H1 (cell line): Measurements from ENCODE around the gene EIF2B1. TPM values are rescaled to one million over a fixed set of nuclear protein-coding genes. Genes with fewer than 3 reads are reported as not detected.

ENCODE experiments used
- CTCF ChIA-PET: fragments of 300-600 bp; sonication (Branson Sonifier 250); formaldehyde crosslinking; loops from one replicate; lab custom pipeline; 2021; ENCODE audit not compliant: partially characterized antibody; lab: Charles Lee
- POLR2A ChIA-PET: fragments of 300-600 bp; sonication (Branson Sonifier 250); formaldehyde crosslinking; loops from one replicate; lab custom pipeline; 2021; ENCODE audit warnings: inconsistent platforms; ENCODE audit not compliant: partially characterized antibody; lab: Charles Lee
- DNase-seq, 2 experiments: peaks; one replicate each; pipeline versions ENCODE4 v3.0.0 to v3.0.0-alpha.2; 2010 to 2022; ENCODE audit warnings: low spot score in 2 of 2, low read depth in 1 of 2, mixed read lengths in 1 of 2
- FAIRE-seq: peaks from 2 replicates; lab custom pipeline; 2011; peaks lifted over from hg19 to GRCh38; lab: Jason Lieb, UNC
- H2AFZ ChIP-seq: 2 replicates; pipeline ENCODE4 v1.8.1; 2012; ENCODE audit warnings: low read length, inconsistent platforms
- H2AK5ac ChIP-seq: 2 replicates; pipeline ENCODE4 v1.6.1; 2013; ENCODE audit warnings: low read depth, low read length
- H2BK120ac ChIP-seq: replicated peaks from 2 replicates; pipeline ENCODE3; 2013; ENCODE audit warnings: low read depth, low read length, inconsistent platforms
- H2BK12ac ChIP-seq: 2 replicates; pipeline ENCODE4 v1.6.1; 2013; ENCODE audit warnings: low read depth, low read length
- H2BK15ac ChIP-seq: 2 replicates; pipeline ENCODE4 v1.6.1; 2013; ENCODE audit warnings: low read length
- H2BK20ac ChIP-seq: 2 replicates; pipeline ENCODE4 v1.6.1; 2013; ENCODE audit warnings: low read length
- H2BK5ac ChIP-seq: 2 replicates; pipeline ENCODE4 v1.6.1; 2013; ENCODE audit warnings: low read depth, low read length
- H3K14ac ChIP-seq: 2 replicates; pipeline ENCODE4 v1.6.1; 2013; ENCODE audit warnings: inconsistent platforms; ENCODE audit not compliant: insufficient read length
- H3K18ac ChIP-seq: 2 replicates; pipeline ENCODE4 v1.6.1; 2013; ENCODE audit warnings: low read length; ENCODE audit errors: extremely low read depth
- H3K23ac ChIP-seq: 2 replicates; pipeline ENCODE4 v1.6.1; 2013; ENCODE audit warnings: inconsistent platforms; ENCODE audit not compliant: insufficient read length
- H3K23me2 ChIP-seq: 2 replicates; pipeline ENCODE4 v1.6.1; 2013; ENCODE audit warnings: low read depth, low read length
- H3K27ac ChIP-seq: 2 replicates; pipeline ENCODE4 v1.6.1; 2011; ENCODE audit warnings: low read depth, low read length, inconsistent platforms
- H3K27me3 ChIP-seq, 4 experiments: replicated peaks in 1 of 4; 1 replicate in 1 of 4; 2 replicates in 3 of 4; pipeline versions ENCODE4 v1.6.1 to v1.8.1; 2011 to 2013; ENCODE audit warnings: low read length in 3 of 4, mild to moderate bottlenecking in 3 of 4, inconsistent platforms in 2 of 4, mixed read lengths in 2 of 4, moderate library complexity in 1 of 4; ENCODE audit not compliant: control insufficient read depth in 3 of 4, insufficient read depth in 3 of 4; ENCODE audit errors: extremely low read depth in 1 of 4
- H3K36me3 ChIP-seq, 4 experiments: 2 replicates each; pipeline versions ENCODE4 v1.6.1 to v1.8.1; 2011 to 2013; ENCODE audit warnings: mild to moderate bottlenecking in 4 of 4, low read length in 3 of 4, moderate library complexity in 2 of 4, control low read depth in 1 of 4, inconsistent platforms in 1 of 4; ENCODE audit not compliant: insufficient read depth in 4 of 4, control insufficient read depth in 2 of 4
- H3K4ac ChIP-seq: replicated peaks from 2 replicates; pipeline ENCODE3; 2013; ENCODE audit warnings: low read length, low read depth, mixed read lengths, inconsistent platforms; ENCODE audit not compliant: insufficient read length
- H3K4me1 ChIP-seq, 4 experiments: replicated peaks in 1 of 4; 1 replicate in 1 of 4; 2 replicates in 3 of 4; pipeline versions ENCODE4 v1.6.1 to v1.8.1; 2011 to 2013; ENCODE audit warnings: low read length in 3 of 4, inconsistent platforms in 2 of 4, mixed read lengths in 1 of 4; ENCODE audit not compliant: insufficient read depth in 4 of 4, control insufficient read depth in 3 of 4
- H3K4me2 ChIP-seq, 2 experiments: 2 replicates each; pipeline versions ENCODE4 v1.6.1 to v1.8.1; 2011 to 2013; ENCODE audit warnings: low read depth in 2 of 2, low read length in 2 of 2, control low read depth in 1 of 2, inconsistent platforms in 1 of 2, mild to moderate bottlenecking in 1 of 2; ENCODE audit not compliant: insufficient read depth in 1 of 2
- H3K4me3 ChIP-seq, 4 experiments: fragments of 200-600, 300-600 bp in 1 of 4; sonication (generic), shearing (Covaris generic), sonication (Bioruptor Twin) in 1 of 4; 2 replicates each; pipeline versions ENCODE4 v1.5.1 to v1.8.1; 2011 to 2016; ENCODE audit warnings: low read length in 4 of 4, low read depth in 3 of 4, control low read depth in 2 of 4, inconsistent platforms in 2 of 4, mild to moderate bottlenecking in 2 of 4, mixed read lengths in 1 of 4, moderate library complexity in 1 of 4; ENCODE audit not compliant: insufficient read depth in 2 of 4; ENCODE audit errors: extremely low read depth in 1 of 4
- H3K56ac ChIP-seq: replicated peaks from 2 replicates; pipeline ENCODE3; 2013; ENCODE audit warnings: low read depth, mild to moderate bottlenecking, mixed read lengths, low read length, inconsistent platforms; ENCODE audit not compliant: insufficient read length
- H3K79me1 ChIP-seq: 2 replicates; pipeline ENCODE4 v1.6.1; 2013; ENCODE audit warnings: low read depth, low read length, control low read depth
- H3K79me2 ChIP-seq, 2 experiments: 2 replicates each; pipeline versions ENCODE4 v1.6.1 to v1.8.1; 2012 to 2013; ENCODE audit warnings: low read length in 2 of 2, mild to moderate bottlenecking in 2 of 2, inconsistent platforms in 1 of 2; ENCODE audit not compliant: insufficient read depth in 2 of 2, control insufficient read depth in 1 of 2
- H3K9ac ChIP-seq, 4 experiments: replicated peaks in 1 of 4; 1 replicate in 1 of 4; 2 replicates in 3 of 4; pipeline versions ENCODE4 v1.6.1 to v1.8.1; 2011 to 2013; ENCODE audit warnings: low read depth in 3 of 4, low read length in 3 of 4, control low read depth in 2 of 4, mild to moderate bottlenecking in 2 of 4, moderate library complexity in 2 of 4, inconsistent platforms in 1 of 4; ENCODE audit errors: extremely low read depth in 1 of 4
- H3K9me3 ChIP-seq, 2 experiments: 2 replicates each; pipeline versions ENCODE4 v1.6.1 to v1.8.1; 2012 to 2013; ENCODE audit warnings: mild to moderate bottlenecking in 2 of 2, moderate library complexity in 2 of 2, control low read depth in 1 of 2, inconsistent platforms in 1 of 2, low read depth in 1 of 2, low read length in 1 of 2, mixed read lengths in 1 of 2; ENCODE audit not compliant: insufficient read depth in 2 of 2
- H4K20me1 ChIP-seq, 2 experiments: replicated peaks in 1 of 2; 2 replicates each; pipeline versions ENCODE3 to v1.8.1; 2011 to 2013; ENCODE audit warnings: inconsistent platforms in 2 of 2, low read length in 2 of 2, mild to moderate bottlenecking in 1 of 2; ENCODE audit not compliant: insufficient read depth in 2 of 2, control insufficient read depth in 1 of 2
- H4K5ac ChIP-seq: 2 replicates; pipeline ENCODE4 v1.6.1; 2013; ENCODE audit warnings: low read length, low read depth, mixed read lengths, inconsistent platforms; ENCODE audit not compliant: insufficient read length
- H4K8ac ChIP-seq: 2 replicates; pipeline ENCODE4 v1.8.0; 2013; ENCODE audit warnings: mild to moderate bottlenecking, moderate library complexity, low read length, inconsistent platforms; ENCODE audit not compliant: insufficient read depth; ENCODE audit errors: extremely low read depth
- H4K91ac ChIP-seq: replicated peaks from 2 replicates; pipeline ENCODE3; 2013; ENCODE audit warnings: low read length, mixed read lengths, inconsistent platforms; ENCODE audit not compliant: insufficient read length
- ASH2L ChIP-seq: fragments of 200-600, 300-600 bp; sonication (generic); IDR thresholded peaks from one replicate; pipeline ENCODE4 v1.7.1; 2017; ENCODE audit warnings: low read length
- BACH1 ChIP-seq: IDR thresholded peaks from 2 replicates; pipeline ENCODE4 v1.6.1; 2012; ENCODE audit warnings: low read length, improper control_type of control experiment
- BRCA1 ChIP-seq: IDR thresholded peaks from 2 replicates; pipeline ENCODE4 v1.6.1; 2012; ENCODE audit warnings: low read depth, low read length, improper control_type of control experiment
- GTF2F1 ChIP-seq: IDR thresholded peaks from 2 replicates; pipeline ENCODE4 v1.6.1; 2012; ENCODE audit warnings: low read depth, low read length, improper control_type of control experiment, borderline replicate concordance
- JUND ChIP-seq: IDR thresholded peaks from 2 replicates; pipeline ENCODE4 v1.6.1; 2011; ENCODE audit warnings: mild to moderate bottlenecking, improper control_type of control experiment, low read length
- MAFK ChIP-seq: IDR thresholded peaks from 2 replicates; pipeline ENCODE4 v1.6.1; 2012; ENCODE audit warnings: low read depth, mild to moderate bottlenecking, improper control_type of control experiment, low read length
- POLR2A ChIP-seq, 2 experiments: IDR thresholded peaks; 1 replicate in 1 of 2; 2 replicates in 1 of 2; pipeline ENCODE4 v1.6.1; 2011; ENCODE audit warnings: low read depth in 2 of 2, low read length in 2 of 2, mild to moderate bottlenecking in 2 of 2; ENCODE audit errors: control extremely low read depth in 1 of 2
- POU5F1 ChIP-seq: IDR thresholded peaks from 2 replicates; pipeline ENCODE4 v1.6.1; 2011; ENCODE audit warnings: low read depth, mild to moderate bottlenecking, low read length, moderate library complexity
- TAF7 ChIP-seq: optimal IDR thresholded peaks from 2 replicates; pipeline ENCODE3; 2011; ENCODE audit warnings: low read depth, mild to moderate bottlenecking, inconsistent platforms, low read length, moderate library complexity, borderline replicate concordance
- WGBS, 2 experiments: shearing (Covaris generic) in 1 of 2; methylation state at CpG; one replicate each; pipeline versions ENCODE4 v1.1.6 to v1.1.7; 2013 to 2015; ENCODE audit warnings: low lambda C conversion rate in 2 of 2, mixed read lengths in 2 of 2, inconsistent platforms in 1 of 2, low coverage in 1 of 2, missing lambda C conversion rate in 1 of 2; ENCODE audit not compliant: insufficient replicate concordance in 2 of 2, insufficient coverage in 1 of 2, insufficient read length in 1 of 2; ENCODE audit errors: extremely low coverage in 1 of 2, missing lambda C conversion rate in 1 of 2; 5-methylcytosine and 5-hydroxymethylcytosine counted together
- polyA plus RNA-seq, 7 experiments: library from polyadenylated mRNA; depleted of rRNA in 3 of 7; stranded (reverse) in 5 of 7; unstranded in 2 of 7; fragments of >200 nt in 5 of 7; fragments of 200-250 nt in 2 of 7; gene quantifications; 1 replicate in 5 of 7; 2 replicates in 1 of 7; 4 replicates in 1 of 7; pipeline versions ENCODE4 v1.2.1 to v1.2.3, GENCODE V29; 2011 to 2013; ENCODE audit warnings: missing spikeins in 2 of 7, mixed read lengths in 2 of 7
- total RNA-seq: library from RNA; stranded (reverse); fragmentation: NEBNext Ultra II Directional; extraction: Animal tissue kit (Norgen Biotek cat#: 25700); gene quantifications from 2 replicates; pipeline ENCODE4 v1.2.1, GENCODE V29; 2021

EIF2B1 gene
- total and polyA plus RNA-seq, 2 of the 8 experiments (the other 6 are each of a cell fraction or from before 2014, with no cell fraction given), result 24.9 to 49.9 TPM

GRCh38 chr12:123621101-123621500 is 12.4 kb downstream of the EIF2B1 start:
- H3K79me2 ChIP-seq, result no peaks in the 10 kb centered on the region
- H3K27me3 ChIP-seq, result no peaks in the 10 kb centered on the region
- ChIA-PET POLR2A (interaction anchor here (1.0 to 2.8 kb wide), 8 partner anchors 9 to 353 kb away, joined by 3 to 10 read pairs (median 5); partner anchors contain the start of gene DDX55), CTCF (interaction anchor here (0.7 to 1.3 kb wide), 4 partner anchors 9 to 52 kb away, joined by 3 to 4 read pairs (median 4); no protein-coding TSS in a partner anchor)
- no peak overlapping the region for H3K4me3 ChIP-seq
- no peak overlapping the region for H3K27ac ChIP-seq
- H2BK120ac ChIP-seq, result no peak overlapping the region
- no peak overlapping the region for H3K14ac ChIP-seq
- FAIRE-seq (no peak), DNase-seq (no peak)
- no peak overlapping the region for H2BK12ac ChIP-seq
- H3K9me3 ChIP-seq, result no peaks in the 10 kb centered on the region
- no peak overlapping the region for H3K4ac ChIP-seq
- H4K91ac ChIP-seq, result no peak overlapping the region
- H3K23me2 ChIP-seq, result no peaks in the 10 kb centered on the region
- H3K79me1 ChIP-seq, result no peaks in the 10 kb centered on the region; the same call in 1 of the 2 replicates
- no peak overlapping the region for H2AFZ ChIP-seq
- no peak overlapping the region for H3K18ac ChIP-seq
- no peak overlapping the region for H3K4me2 ChIP-seq
- no peak overlapping the region for H3K56ac ChIP-seq
- H3K23ac ChIP-seq, result no peak overlapping the region
- H3K36me3 ChIP-seq, result peaks cover 35 to 76% (median 63%) of the 10 kb centered on the region in 4 experiments
- no peak overlapping the region for H3K9ac ChIP-seq
- H4K8ac ChIP-seq, result no peak overlapping the region
- peaks cover 2 to 4% of the 10 kb centered on the region in 2 experiments for H4K20me1 ChIP-seq
- H2AK5ac ChIP-seq, result no peak overlapping the region
- H2BK5ac ChIP-seq, result no peak overlapping the region
- WGBS, 2 experiments, result 91% methylated on average over 8 of the region's 8 CpGs; no CpG with 5 or more reads in 1 of the 2 experiments
- H2BK20ac ChIP-seq, result no peak overlapping the region
- H3K4me1 ChIP-seq, result no peaks in the 10 kb centered on the region
- no peak overlapping the region for H2BK15ac ChIP-seq
- H4K5ac ChIP-seq, result no peak overlapping the region
- TF ChIP-seq GTF2F1, result no peak
- TF ChIP-seq TAF7, result no peak
- no peak for TF ChIP-seq POLR2A (IDR thresholded peaks at IDR 0.05; ENCODE audit: control extremely low read depth in 1 of 2, low read depth in 2 of 2, low read length in 2 of 2)
- TF ChIP-seq MAFK, result no peak
- TF ChIP-seq JUND, result no peak
- TF ChIP-seq POU5F1, result no peak
- no peak for TF ChIP-seq ASH2L
- no peak for TF ChIP-seq BRCA1
- TF ChIP-seq BACH1, result no peak
